Kidney (tissue), 14 donors: ENCODE results near the gene TPI1. TPM values are rescaled to one million over a fixed set of nuclear protein-coding genes. Genes with fewer than 3 reads are reported as not detected.
A peak's percentile ranks its signal among the peaks of the same experiment; 100 is the strongest.
"Not testable (repeated sequence)": the region's sequence is repeated elsewhere in the genome, so short reads cannot be mapped to it uniquely, and the experiment has no call there.

ENCODE experiments used
- DNase-seq, 5 donors: peaks; one replicate each; pipeline ENCODE4 v3.0.0-alpha.2; 2013 to 2020
- FAIRE-seq: peaks from 2 replicates; lab custom pipeline; 2012; peaks lifted over from hg19 to GRCh38; lab: Jason Lieb, UNC
- H3K27ac ChIP-seq, 2 donors: one replicate each; pipeline ENCODE4 v1.7.0; 2013; ENCODE audit warnings: low read depth in 2 of 2, low read length in 2 of 2, inconsistent platforms in 1 of 2
- H3K27me3 ChIP-seq: one replicate; pipeline ENCODE4 v1.7.1; 2013; ENCODE audit warnings: low read length, inconsistent platforms; ENCODE audit not compliant: control insufficient read depth, insufficient read depth
- H3K36me3 ChIP-seq, 3 donors: one replicate each; pipeline versions ENCODE4 v1.7.0 to v1.7.1; 2013; ENCODE audit warnings: low read length in 3 of 3, control low read depth in 1 of 3, inconsistent platforms in 1 of 3; ENCODE audit not compliant: insufficient read depth in 3 of 3, control insufficient read depth in 2 of 3
- H3K4me1 ChIP-seq, 3 donors: one replicate each; pipeline versions ENCODE4 v1.7.0 to v1.7.1; 2013; ENCODE audit warnings: low read length in 3 of 3, inconsistent platforms in 1 of 3, low read depth in 1 of 3; ENCODE audit not compliant: control insufficient read depth in 2 of 3, insufficient read depth in 2 of 3
- H3K4me3 ChIP-seq, 3 donors: one replicate each; pipeline versions ENCODE4 v1.7.0 to v1.8.1; 2013; ENCODE audit warnings: low read length in 3 of 3, control low read depth in 1 of 3, inconsistent platforms in 1 of 3
- H3K9ac ChIP-seq, 3 donors: one replicate each; pipeline versions ENCODE4 v1.7.0 to v1.7.1; 2013; ENCODE audit warnings: low read length in 3 of 3, control low read depth in 1 of 3, inconsistent platforms in 1 of 3
- H3K9me3 ChIP-seq, 3 donors: one replicate each; pipeline versions ENCODE4 v1.7.0 to v1.7.1; 2013; ENCODE audit warnings: low read length in 3 of 3, control low read depth in 1 of 3, inconsistent platforms in 1 of 3; ENCODE audit not compliant: control insufficient read depth in 2 of 3, insufficient read depth in 1 of 3
- CTCF ChIP-seq: IDR thresholded peaks from 3 replicates; pipeline ENCODE4 v1.5.1; 2012; ENCODE audit warnings: mild to moderate bottlenecking, moderate library complexity, borderline replicate concordance; ENCODE audit not compliant: insufficient read depth; ENCODE audit errors: extremely low read depth
- intact Hi-C: fragments of 100-400 bp; cut with DNase I; formaldehyde crosslinking; loops from one replicate; pipeline ENCODE4 v1.11.1; 2022
- polyA plus RNA-seq: library from polyadenylated mRNA; stranded (reverse); fragments of 350-450 nt; fragmentation: Illumina TruSeq; extraction: RNeasy Lipid Tissue Mini Kit (QIAGEN cat#74804); gene quantifications from one replicate; pipeline ENCODE4 v1.2.3, GENCODE V29; 2014; ENCODE audit warnings: low read depth, low replicate concordance; ENCODE audit not compliant: insufficient read depth
- total RNA-seq: library from RNA; stranded (reverse); fragmentation: NEBNext Ultra II Directional; extraction: Animal tissue kit (Norgen Biotek cat#: 25700); gene quantifications from one replicate; pipeline ENCODE4 v1.2.1, GENCODE V29; 2021
- donor health status: control.
- donor health status: control.
- donor health status: control.
- donor health status: control.
- donor health status: control.
- donor health status: DM: yes; HTN: yes; CAD: no.
- donor health status: Normal renal cell carcinoma (clear cell type).

Gene TPI1
- total and polyA plus RNA-seq, 2 donors from 2014 or later = 437 to 1,220 TPM

- H3K27me3 ChIP-seq = no peaks in the 10 kb centered on the region
- no peak overlapping the region for H3K27ac ChIP-seq
- DNase-seq (peak in 2 of 5 donors; percentile 33 to 34), FAIRE-seq (no peak)
- no peaks in the 10 kb centered on the region for H3K9me3 ChIP-seq
- no peak for TF ChIP-seq CTCF
- peaks cover 0 to 8% (median 0%) of the 10 kb centered on the region in 3 donors for H3K36me3 ChIP-seq
- intact Hi-C loops = no loop called here
- peaks cover 4 to 6% (median 5%) of the 10 kb centered on the region in 3 donors for H3K4me1 ChIP-seq
- H3K9ac ChIP-seq = no peak overlapping the region
- no peak overlapping the region for H3K4me3 ChIP-seq
Observed at GRCh38 chr12:6887460-6887859, 20.1 kb downstream of the TPI1 start.

GRCh38 chr12:6888360-6888759 is 21.0 kb downstream of the TPI1 start:
- Histone ChIP-seq H3K9ac (no peak overlapping the region), H3K27me3 (no peaks in the 10 kb centered on the region), H3K9me3 (no peaks in the 10 kb centered on the region), H3K36me3 (peaks cover 0 to 8% (median 0%) of the 10 kb centered on the region in 3 donors), H3K27ac (no peak overlapping the region), H3K4me3 (no peak overlapping the region), H3K4me1 (peaks cover 4 to 6% (median 5%) of the 10 kb centered on the region in 3 donors)
- FAIRE-seq (no peak), DNase-seq (no peak)
- intact Hi-C loops = no loop called here
- TF ChIP-seq CTCF = no peak

GRCh38 chr12:6888794-6889193 is 21.5 kb downstream of the TPI1 start:
- H3K36me3 ChIP-seq, H3K27me3 ChIP-seq, intact Hi-C loops, FAIRE-seq, H3K9me3 ChIP-seq, H3K4me1 ChIP-seq, H3K4me3 ChIP-seq, H3K9ac ChIP-seq, H3K27ac ChIP-seq: not testable (repeated sequence)
- DNase-seq = peak in 1 of 5 donors; percentile 8

- Histone ChIP-seq H3K9ac (peak overlapping the region in 2 of 3 donors; percentile 79 to 88), H3K27ac (peak overlapping the region; percentile 93 to 96), H3K4me3 (peak overlapping the region in 2 of 3 donors; percentile 76 to 96)
- H3K9me3 ChIP-seq, FAIRE-seq, H3K4me1 ChIP-seq, H3K27me3 ChIP-seq, intact Hi-C loops, H3K36me3 ChIP-seq: not testable (repeated sequence)
- peak in 2 of 5 donors; percentile 45 to 47 for DNase-seq
Observed at GRCh38 chr12:6889775-6890573, 22.6 kb downstream of the TPI1 start.
